ENCODE measurements around the gene TMSB15B. TPM values are rescaled to one million over a fixed set of nuclear protein-coding genes. Genes with fewer than 3 reads are reported as not detected.
A peak's percentile ranks its signal among the peaks of the same experiment; 100 is the strongest.
"Not testable (repeated sequence)": the region's sequence is repeated elsewhere in the genome, so short reads cannot be mapped to it uniquely, and the experiment has no call there.

TMSB15B gene
- total RNA-seq = 7.3 and 8.7 TPM in 2 replicates

GRCh38 chrX:103962411-103963278 lies at the start of gene TMSB15B:
TMSB15B (plus strand) TSS chrX:103962627.
- H3K27ac Mint-ChIP-seq; H3K36me3 Mint-ChIP-seq (ENCODE audit: low read depth); H3K4me3 Mint-ChIP-seq; H3K27me3 Mint-ChIP-seq; H3K4me1 Mint-ChIP-seq; intact Hi-C loops (cut with micrococcal nuclease); H3K9me3 Mint-ChIP-seq; DNase-seq: not testable (repeated sequence)

- intact Hi-C loops (cut with micrococcal nuclease) = no loop called here
- Mint-ChIP-seq H3K27ac (no peak overlapping the region), H3K36me3 (ENCODE audit: low read depth) (peaks cover 4% of the 10 kb centered on the region), H3K4me1 (peaks cover 5% of the 10 kb centered on the region), H3K9me3 (no peaks in the 10 kb centered on the region), H3K27me3 (no peaks in the 10 kb centered on the region), H3K4me3 (no peak overlapping the region)
- no peak for DNase-seq
These were observed 48.9 kb upstream of the TMSB15B start for GRCh38 chrX:103913356-103914020.

GRCh38 chrX:103918050-103918449 lies 44.4 kb upstream of the TMSB15B start:
- Mint-ChIP-seq H3K4me1 (peaks cover 14% of the 10 kb centered on the region), H3K27ac (peak overlapping the region; percentile 97), H3K4me3 (peak overlapping the region; percentile 97), H3K9me3 (no peaks in the 10 kb centered on the region), H3K27me3 (no peaks in the 10 kb centered on the region), H3K36me3 (ENCODE audit: low read depth) (peaks cover 7% of the 10 kb centered on the region)
- DNase-seq = peak; percentile 81
- intact Hi-C loops (cut with micrococcal nuclease) = loop anchor here (1.0 to 2.0 kb wide), 3 partner anchors 15 to 232 kb away; partner anchors contain the start of gene MORF4L2

- no peaks in the 10 kb centered on the region for H3K27me3 Mint-ChIP-seq
- peaks cover 6% of the 10 kb centered on the region for H3K36me3 Mint-ChIP-seq (ENCODE audit: low read depth)
- DNase-seq = peak; percentile 88
- H3K4me3 Mint-ChIP-seq = peak overlapping the region; percentile 97
- intact Hi-C loops (cut with micrococcal nuclease) = loop anchor here (1.0 to 2.0 kb wide), 3 partner anchors 14 to 232 kb away; partner anchors contain the start of gene MORF4L2
- no peaks in the 10 kb centered on the region for H3K9me3 Mint-ChIP-seq
- H3K27ac Mint-ChIP-seq = peak overlapping the region; percentile 97
- H3K4me1 Mint-ChIP-seq = peaks cover 14% of the 10 kb centered on the region
These were observed 43.7 kb upstream of the TMSB15B start for GRCh38 chrX:103918571-103919269.

GRCh38 chrX:103919270-103919637 lies 43.2 kb upstream of the TMSB15B start:
- Mint-ChIP-seq H3K9me3 (no peaks in the 10 kb centered on the region), H3K4me1 (peaks cover 14% of the 10 kb centered on the region), H3K27me3 (no peaks in the 10 kb centered on the region), H3K27ac (peak overlapping the region; percentile 97), H3K36me3 (ENCODE audit: low read depth) (peaks cover 4% of the 10 kb centered on the region), H3K4me3 (peak overlapping the region; percentile 97)
- intact Hi-C loops (cut with micrococcal nuclease) = loop anchor here (2.0 kb wide), 1 partner anchor 14 kb away; no protein-coding TSS in a partner anchor
- no peak for DNase-seq

GRCh38 chrX:103920515-103920914 lies 41.9 kb upstream of the TMSB15B start:
- H3K36me3 Mint-ChIP-seq (ENCODE audit: low read depth); H3K27ac Mint-ChIP-seq; intact Hi-C loops (cut with micrococcal nuclease); H3K27me3 Mint-ChIP-seq; DNase-seq; H3K9me3 Mint-ChIP-seq: not testable (repeated sequence)
- H3K4me3 Mint-ChIP-seq = peak overlapping the region; percentile 50
- peaks cover 16% of the 10 kb centered on the region for H3K4me1 Mint-ChIP-seq

- intact Hi-C loops (cut with micrococcal nuclease) = no loop called here
- Mint-ChIP-seq H3K4me3 (no peak overlapping the region), H3K9me3 (no peaks in the 10 kb centered on the region), H3K27me3 (no peaks in the 10 kb centered on the region), H3K4me1 (peaks cover 9% of the 10 kb centered on the region), H3K36me3 (ENCODE audit: low read depth) (peaks cover 10% of the 10 kb centered on the region), H3K27ac (no peak overlapping the region)
- DNase-seq = no peak
These were observed 35.4 kb upstream of the TMSB15B start for GRCh38 chrX:103927030-103927429.

GRCh38 chrX:103927633-103928032 lies 34.8 kb upstream of the TMSB15B start:
- Mint-ChIP-seq H3K27ac (no peak overlapping the region), H3K9me3 (no peaks in the 10 kb centered on the region), H3K36me3 (ENCODE audit: low read depth) (peaks cover 11% of the 10 kb centered on the region), H3K4me1 (peaks cover 11% of the 10 kb centered on the region), H3K4me3 (no peak overlapping the region), H3K27me3 (no peaks in the 10 kb centered on the region)
- intact Hi-C loops (cut with micrococcal nuclease) = no loop called here
- DNase-seq = no peak

- no peak for DNase-seq
- H3K36me3 Mint-ChIP-seq (ENCODE audit: low read depth) = peaks cover 19% of the 10 kb centered on the region
- no peaks in the 10 kb centered on the region for H3K27me3 Mint-ChIP-seq
- no peak overlapping the region for H3K4me3 Mint-ChIP-seq
- no peaks in the 10 kb centered on the region for H3K9me3 Mint-ChIP-seq
- H3K27ac Mint-ChIP-seq = peak overlapping the region; percentile 51
- peaks cover 3% of the 10 kb centered on the region for H3K4me1 Mint-ChIP-seq
- intact Hi-C loops (cut with micrococcal nuclease) = loop anchor here (2.0 to 5.0 kb wide), 3 partner anchors 13 to 245 kb away; partner anchors contain the start of gene MORF4L2
These were observed 30.3 kb upstream of the TMSB15B start for GRCh38 chrX:103932133-103932532.

GRCh38 chrX:103940257-103940656 lies 22.2 kb upstream of the TMSB15B start:
- Mint-ChIP-seq H3K27ac (peak overlapping the region; percentile 29), H3K4me1 (peaks cover 30% of the 10 kb centered on the region)
- DNase-seq; H3K27me3 Mint-ChIP-seq; intact Hi-C loops (cut with micrococcal nuclease); H3K4me3 Mint-ChIP-seq; H3K9me3 Mint-ChIP-seq; H3K36me3 Mint-ChIP-seq (ENCODE audit: low read depth): not testable (repeated sequence)

- intact Hi-C loops (cut with micrococcal nuclease) = loop anchor here (1.0 kb wide), 2 partner anchors 23 to 96 kb away; no protein-coding TSS in a partner anchor
- H3K36me3 Mint-ChIP-seq (ENCODE audit: low read depth) = peaks cover 5% of the 10 kb centered on the region
- peak; percentile 57 for DNase-seq
- H3K27ac Mint-ChIP-seq = no peak overlapping the region
- no peak overlapping the region for H3K4me3 Mint-ChIP-seq
- H3K27me3 Mint-ChIP-seq = no peaks in the 10 kb centered on the region
- H3K9me3 Mint-ChIP-seq = no peaks in the 10 kb centered on the region
- H3K4me1 Mint-ChIP-seq = peaks cover 30% of the 10 kb centered on the region
These were observed 21.0 kb upstream of the TMSB15B start for GRCh38 chrX:103941201-103941975.

- Mint-ChIP-seq H3K36me3 (ENCODE audit: low read depth) (peaks cover 2% of the 10 kb centered on the region), H3K27ac (no peak overlapping the region), H3K4me3 (no peak overlapping the region), H3K4me1 (no peaks in the 10 kb centered on the region), H3K9me3 (no peaks in the 10 kb centered on the region), H3K27me3 (no peaks in the 10 kb centered on the region)
- DNase-seq = no peak
- intact Hi-C loops (cut with micrococcal nuclease) = no loop called here
These were observed 12.9 kb upstream of the TMSB15B start for GRCh38 chrX:103949506-103949905.

GRCh38 chrX:103953353-103953752 lies 9.1 kb upstream of the TMSB15B start:
- H3K27ac Mint-ChIP-seq = no peak overlapping the region
- intact Hi-C loops (cut with micrococcal nuclease) = no loop called here
- H3K4me3 Mint-ChIP-seq = no peak overlapping the region
- no peaks in the 10 kb centered on the region for H3K27me3 Mint-ChIP-seq
- H3K9me3 Mint-ChIP-seq = no peaks in the 10 kb centered on the region
- H3K4me1 Mint-ChIP-seq = no peaks in the 10 kb centered on the region
- peaks cover 6% of the 10 kb centered on the region for H3K36me3 Mint-ChIP-seq (ENCODE audit: low read depth)
- no peak for DNase-seq
